IMR-90 (cell line): ENCODE measurements around the gene PKP4. TPM values are rescaled to one million over a fixed set of nuclear protein-coding genes. Genes with fewer than 3 reads are reported as not detected.

Experiments
- ATAC-seq: fragments of 200-7000 bp; cut with Tn5 transposase; 2 replicates; pipeline ENCODE4 v1.9.1; 2020; ENCODE audit warnings: low read depth, mild to moderate bottlenecking, moderate library complexity
- BruUV-seq: library from RNA; stranded (reverse); fragments of 400-500 nt; replicated peaks from 2 replicates; lab custom pipeline; 2021; lab: Mats Ljungman, UMichigan
- CTCF ChIA-PET: fragments of 300-600 bp; formaldehyde crosslinking; extraction: SDS; loops from one replicate; lab custom pipeline; 2021; ENCODE audit warnings: antibody characterized with exemption; lab: Yijun Ruan, JAX
- POLR2A ChIA-PET: fragments of 300-600 bp; sonication (Branson Sonifier 250); formaldehyde crosslinking; loops from one replicate; lab custom pipeline; 2022; ENCODE audit warnings: antibody characterized with exemption; ENCODE audit not compliant: unreplicated experiment; lab: Charles Lee
- DNase-seq: peaks from one replicate; pipeline ENCODE4 v3.0.0; 2013
- H2AFZ ChIP-seq: replicated peaks from 2 replicates; pipeline ENCODE3; 2013; ENCODE audit warnings: low read length, mild to moderate bottlenecking; ENCODE audit not compliant: poor library complexity
- H2AK5ac ChIP-seq: 2 replicates; pipeline ENCODE4 v1.6.1; 2013; ENCODE audit warnings: low read depth, low read length, inconsistent platforms
- H2AK9ac ChIP-seq: replicated peaks from 2 replicates; pipeline ENCODE3; 2013; ENCODE audit warnings: mild to moderate bottlenecking, low read depth, low read length, moderate library complexity; ENCODE audit not compliant: poor library complexity
- H2BK120ac ChIP-seq: 2 replicates; pipeline ENCODE4 v1.6.1; 2013; ENCODE audit warnings: low read depth, low read length, inconsistent platforms
- H2BK15ac ChIP-seq: 3 replicates; pipeline ENCODE4 v1.6.1; 2013; ENCODE audit warnings: low read depth, low read length, inconsistent platforms
- H2BK20ac ChIP-seq: 2 replicates; pipeline ENCODE4 v1.6.1; 2013; ENCODE audit warnings: low read depth, mild to moderate bottlenecking, inconsistent platforms, low read length, moderate library complexity
- H2BK5ac ChIP-seq: 2 replicates; pipeline ENCODE4 v1.6.1; 2013; ENCODE audit warnings: mild to moderate bottlenecking, low read depth, low read length, inconsistent platforms; ENCODE audit not compliant: poor library complexity, severe bottlenecking
- H3K14ac ChIP-seq: replicated peaks from 2 replicates; pipeline ENCODE4 v1.6.1; 2013; ENCODE audit warnings: low read depth, low read length, inconsistent platforms
- H3K18ac ChIP-seq: 2 replicates; pipeline ENCODE4 v1.6.1; 2013; ENCODE audit warnings: low read depth, low read length, control low read depth
- H3K23ac ChIP-seq: 2 replicates; pipeline ENCODE4 v1.6.1; 2013; ENCODE audit warnings: low read depth, low read length, inconsistent platforms
- H3K27ac ChIP-seq: 2 replicates; pipeline ENCODE4 v1.5.1; 2013; ENCODE audit warnings: mild to moderate bottlenecking, control low read depth, low read length; ENCODE audit not compliant: insufficient read depth
- H3K27me3 ChIP-seq: 2 replicates; pipeline ENCODE4 v1.6.1; 2013; ENCODE audit warnings: low read length; ENCODE audit not compliant: control insufficient read depth, insufficient read depth
- H3K36me3 ChIP-seq: 2 replicates; pipeline ENCODE4 v1.6.1; 2013; ENCODE audit warnings: low read length, mixed read lengths; ENCODE audit not compliant: control insufficient read depth, insufficient read depth
- H3K4ac ChIP-seq: 2 replicates; pipeline ENCODE4 v1.6.1; 2013; ENCODE audit warnings: low read depth, low read length, inconsistent platforms
- H3K4me1 ChIP-seq: 2 replicates; pipeline ENCODE4 v1.6.1; 2013; ENCODE audit warnings: low read length, mixed read lengths; ENCODE audit not compliant: control insufficient read depth, insufficient read depth
- H3K4me2 ChIP-seq: 2 replicates; pipeline ENCODE4 v1.6.1; 2013; ENCODE audit warnings: low read depth, mild to moderate bottlenecking, control low read depth, low read length, moderate library complexity
- H3K4me3 ChIP-seq: 2 replicates; pipeline ENCODE4 v1.5.1; 2013; ENCODE audit warnings: low read depth, mild to moderate bottlenecking, control low read depth, low read length, moderate library complexity; ENCODE audit not compliant: insufficient read depth
- H3K56ac ChIP-seq: 2 replicates; pipeline ENCODE4 v1.6.1; 2013; ENCODE audit warnings: low read length, inconsistent platforms; ENCODE audit not compliant: insufficient read depth; ENCODE audit errors: extremely low read depth
- H3K79me1 ChIP-seq, 2 experiments: 2 replicates each; pipeline ENCODE4 v1.6.1; 2013; ENCODE audit warnings: low read length in 2 of 2, inconsistent platforms in 1 of 2, low read depth in 1 of 2
- H3K9ac ChIP-seq: 2 replicates; pipeline ENCODE4 v1.6.1; 2013; ENCODE audit warnings: low read depth, low read length, control low read depth
- H3K9me1 ChIP-seq: 2 replicates; pipeline ENCODE4 v1.6.1; 2013; ENCODE audit warnings: low read length, inconsistent platforms; ENCODE audit not compliant: insufficient read depth
- H3K9me3 ChIP-seq: 2 replicates; pipeline ENCODE4 v1.6.1; 2013; ENCODE audit warnings: low read length; ENCODE audit not compliant: control insufficient read depth, insufficient read depth
- H4K20me1 ChIP-seq: 2 replicates; pipeline ENCODE4 v1.6.1; 2013; ENCODE audit warnings: low read length, inconsistent platforms; ENCODE audit not compliant: insufficient read depth
- H4K5ac ChIP-seq: 2 replicates; pipeline ENCODE4 v1.6.1; 2013; ENCODE audit warnings: mild to moderate bottlenecking, low read depth, low read length, control low read depth
- H4K8ac ChIP-seq, 2 experiments: 2 replicates each; pipeline ENCODE4 v1.6.1; 2013; ENCODE audit warnings: low read depth in 2 of 2, low read length in 2 of 2, control low read depth in 1 of 2, inconsistent platforms in 1 of 2
- H4K91ac ChIP-seq: 2 replicates; pipeline ENCODE4 v1.6.1; 2013; ENCODE audit warnings: low read depth, low read length, inconsistent platforms; ENCODE audit not compliant: insufficient read depth
- BHLHE40 ChIP-seq: fragments of 150-350 bp; IDR thresholded peaks from 2 replicates; pipeline ENCODE4 v1.6.1; 2016; ENCODE audit warnings: mild to moderate bottlenecking, low read depth, low read length
- CEBPB ChIP-seq: IDR thresholded peaks from 2 replicates; pipeline ENCODE4 v1.6.1; 2012; ENCODE audit warnings: low read depth, low read length, improper control_type of control experiment
- CHD1 ChIP-seq: IDR thresholded peaks from 2 replicates; pipeline ENCODE4 v1.6.1; 2012; ENCODE audit warnings: low read depth, low read length, improper control_type of control experiment
- ELK1 ChIP-seq: fragments of 150-350 bp; IDR thresholded peaks from 2 replicates; pipeline ENCODE4 v1.6.1; 2016; ENCODE audit warnings: low read depth, mild to moderate bottlenecking, low read length, moderate library complexity, borderline replicate concordance
- FOS ChIP-seq: fragments of 150-350 bp; IDR thresholded peaks from 2 replicates; pipeline ENCODE4 v1.6.1; 2016; ENCODE audit warnings: low read depth, low read length
- MAFK ChIP-seq: IDR thresholded peaks from 2 replicates; pipeline ENCODE4 v1.6.1; 2012; ENCODE audit warnings: low read depth, low read length, improper control_type of control experiment
- MAZ ChIP-seq: IDR thresholded peaks from 2 replicates; pipeline ENCODE4 v1.6.1; 2012; ENCODE audit warnings: low read depth, mild to moderate bottlenecking, low read length, improper control_type of control experiment, moderate library complexity, borderline replicate concordance
- MXI1 ChIP-seq: IDR thresholded peaks from 2 replicates; pipeline ENCODE4 v1.6.1; 2012; ENCODE audit warnings: low read depth, mild to moderate bottlenecking, low read length, moderate library complexity, borderline replicate concordance
- NFE2L2 ChIP-seq: fragments of 150-350 bp; IDR thresholded peaks from 2 replicates; pipeline ENCODE4 v1.6.1; 2016; ENCODE audit warnings: low read depth, mild to moderate bottlenecking, low read length
- POLR2A ChIP-seq: IDR thresholded peaks from 2 replicates; pipeline ENCODE4 v1.6.1; 2012; ENCODE audit warnings: mild to moderate bottlenecking, low read depth, low read length
- RAD21 ChIP-seq: IDR thresholded peaks from 2 replicates; pipeline ENCODE4 v1.6.1; 2012; ENCODE audit warnings: low read length, improper control_type of control experiment
- RCOR1 ChIP-seq: IDR thresholded peaks from 2 replicates; pipeline ENCODE4 v1.6.1; 2012; ENCODE audit warnings: mild to moderate bottlenecking, low read length, improper control_type of control experiment; ENCODE audit not compliant: insufficient replicate concordance
- RFX5 ChIP-seq: IDR thresholded peaks from 2 replicates; pipeline ENCODE4 v1.8.0; 2012; ENCODE audit warnings: low read depth, mild to moderate bottlenecking, low read length, moderate library complexity
- SMC3 ChIP-seq: fragments of 150-350 bp; IDR thresholded peaks from 2 replicates; pipeline ENCODE4 v1.6.1; 2016; ENCODE audit warnings: low read depth, mild to moderate bottlenecking, antibody characterized with exemption, low read length, moderate library complexity
- WGBS, 2 experiments: methylation state at CpG; one replicate each; pipeline versions ENCODE4 v1.1.5 to v1.1.7; 2013; ENCODE audit warnings: missing lambda C conversion rate in 2 of 2; ENCODE audit not compliant: insufficient read length in 1 of 2; ENCODE audit errors: extremely low coverage in 2 of 2; 5-methylcytosine and 5-hydroxymethylcytosine counted together
- dilution Hi-C: fragments of 300-500 bp; cut with HindIII; formaldehyde crosslinking; loops from one replicate; pipeline ENCODE4 v1.14.3; 2018; ENCODE audit warnings: low sequenced_read_pairs; ENCODE audit not compliant: unreplicated experiment
- in situ Hi-C: fragments of 300-500 bp; cut with MboI; formaldehyde crosslinking; loops from 3 replicates; pipeline ENCODE4 v1.14.3; 2019; ENCODE audit warnings: low sequenced_read_pairs, inconsistent platforms, mixed read lengths
- intact Hi-C: fragments of 100-400 bp; cut with micrococcal nuclease; formaldehyde crosslinking; loops from 2 replicates; pipeline ENCODE4 v1.10.0; 2022
- polyA plus RNA-seq, 3 experiments: library from polyadenylated mRNA; depleted of rRNA; stranded (reverse); fragments of >200 nt; gene quantifications; 2 replicates each; pipeline ENCODE4 v1.2.3, GENCODE V29; 2012; ENCODE audit warnings: low replicate concordance in 1 of 3
- total RNA-seq: library from RNA; depleted of rRNA; stranded (reverse); fragments of >200 nt; gene quantifications from 2 replicates; pipeline ENCODE4 v1.2.3, GENCODE V29; 2012
- TF ChIP-seq, protein P1 (sequence below): conservative IDR thresholded peaks from 2 replicates; pipeline ENCODE4 v1.5.1; 2012; ENCODE audit warnings: mild to moderate bottlenecking, low read depth, low read length, improper control_type of control experiment
- TF ChIP-seq, protein P2 (sequence below): fragments of 150-350 bp; IDR thresholded peaks from 2 replicates; pipeline ENCODE4 v1.6.1; 2017; ENCODE audit warnings: mild to moderate bottlenecking, antibody characterized with exemption, low read length, low read depth

PKP4 gene
- total and polyA plus RNA-seq, 2 of the 4 experiments (the other 2 are of a cell fraction) = 20.1 to 37.8 TPM

DNA sequence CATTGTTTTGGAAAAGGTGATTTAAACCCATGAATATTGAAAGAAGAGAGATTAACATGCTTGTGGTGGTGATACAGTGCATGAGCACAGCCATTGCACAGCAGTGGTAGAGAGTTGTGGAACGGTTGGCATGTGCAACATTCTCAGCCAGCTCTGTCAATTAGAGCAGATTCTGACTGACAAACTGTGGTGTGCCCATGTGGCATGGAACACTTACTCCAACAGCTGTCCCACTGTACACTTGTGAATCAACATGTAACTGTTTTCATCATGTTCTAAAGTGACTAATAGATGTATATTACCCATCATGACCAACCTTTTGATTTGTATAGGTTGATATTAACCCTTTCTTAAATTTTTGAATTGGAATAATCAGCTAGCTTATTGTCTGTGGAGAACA is 55.6 kb downstream of the PKP4 start:
- BruUV-seq = no TSS peak
- TF ChIP-seq, protein P1, sequence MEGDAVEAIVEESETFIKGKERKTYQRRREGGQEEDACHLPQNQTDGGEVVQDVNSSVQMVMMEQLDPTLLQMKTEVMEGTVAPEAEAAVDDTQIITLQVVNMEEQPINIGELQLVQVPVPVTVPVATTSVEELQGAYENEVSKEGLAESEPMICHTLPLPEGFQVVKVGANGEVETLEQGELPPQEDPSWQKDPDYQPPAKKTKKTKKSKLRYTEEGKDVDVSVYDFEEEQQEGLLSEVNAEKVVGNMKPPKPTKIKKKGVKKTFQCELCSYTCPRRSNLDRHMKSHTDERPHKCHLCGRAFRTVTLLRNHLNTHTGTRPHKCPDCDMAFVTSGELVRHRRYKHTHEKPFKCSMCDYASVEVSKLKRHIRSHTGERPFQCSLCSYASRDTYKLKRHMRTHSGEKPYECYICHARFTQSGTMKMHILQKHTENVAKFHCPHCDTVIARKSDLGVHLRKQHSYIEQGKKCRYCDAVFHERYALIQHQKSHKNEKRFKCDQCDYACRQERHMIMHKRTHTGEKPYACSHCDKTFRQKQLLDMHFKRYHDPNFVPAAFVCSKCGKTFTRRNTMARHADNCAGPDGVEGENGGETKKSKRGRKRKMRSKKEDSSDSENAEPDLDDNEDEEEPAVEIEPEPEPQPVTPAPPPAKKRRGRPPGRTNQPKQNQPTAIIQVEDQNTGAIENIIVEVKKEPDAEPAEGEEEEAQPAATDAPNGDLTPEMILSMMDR = no peak
- no peak for TF ChIP-seq FOS
- no peak for TF ChIP-seq MAFK
- no peak for TF ChIP-seq RCOR1
- no peak for TF ChIP-seq RAD21
- no peak for TF ChIP-seq CEBPB
- no peak for TF ChIP-seq POLR2A
- no peak for TF ChIP-seq BHLHE40
- no peak for TF ChIP-seq SMC3
- TF ChIP-seq CHD1 = no peak
- TF ChIP-seq MXI1 = no peak
- TF ChIP-seq, protein P2, sequence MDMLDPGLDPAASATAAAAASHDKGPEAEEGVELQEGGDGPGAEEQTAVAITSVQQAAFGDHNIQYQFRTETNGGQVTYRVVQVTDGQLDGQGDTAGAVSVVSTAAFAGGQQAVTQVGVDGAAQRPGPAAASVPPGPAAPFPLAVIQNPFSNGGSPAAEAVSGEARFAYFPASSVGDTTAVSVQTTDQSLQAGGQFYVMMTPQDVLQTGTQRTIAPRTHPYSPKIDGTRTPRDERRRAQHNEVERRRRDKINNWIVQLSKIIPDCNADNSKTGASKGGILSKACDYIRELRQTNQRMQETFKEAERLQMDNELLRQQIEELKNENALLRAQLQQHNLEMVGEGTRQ = no peak
- TF ChIP-seq NFE2L2 = no peak
- TF ChIP-seq RFX5 = no peak
- TF ChIP-seq ELK1 = no peak
- no peak for TF ChIP-seq MAZ
- no CpG with 5 or more reads among the region's 1 CpG for WGBS, 2 experiments
- no peak overlapping the region for H3K4ac ChIP-seq
- H2BK5ac ChIP-seq = no peak overlapping the region
- no peak overlapping the region for H2BK20ac ChIP-seq
- in situ Hi-C loops = no loop called here
- no peaks in the 10 kb centered on the region for H4K20me1 ChIP-seq
- no peaks in the 10 kb centered on the region for H3K9me3 ChIP-seq
- no peak overlapping the region for H4K91ac ChIP-seq
- H3K9ac ChIP-seq = no peak overlapping the region
- ChIA-PET CTCF (no interaction called here), POLR2A (no interaction called here)
- H2BK120ac ChIP-seq = no peak overlapping the region
- no peak overlapping the region for H3K27ac ChIP-seq
- no peak overlapping the region for H3K23ac ChIP-seq
- dilution Hi-C loops = no loop called here
- ATAC-seq (no peak), DNase-seq (no peak)
- H3K27me3 ChIP-seq = no peaks in the 10 kb centered on the region
- H3K4me1 ChIP-seq = 0 out of 2 replicates have a peak, but pooled peaks cover 1% of the 10 kb centered on the region
- no peak overlapping the region for H3K56ac ChIP-seq
- H4K8ac ChIP-seq = no peak overlapping the region
- H2AFZ ChIP-seq = no peak overlapping the region
- peaks cover 9 to 21% of the 10 kb centered on the region in 2 experiments for H3K79me1 ChIP-seq
- no peak overlapping the region for H3K4me3 ChIP-seq
- no peak overlapping the region for H4K5ac ChIP-seq
- H3K14ac ChIP-seq = peak overlapping the region; percentile 44; the same call in 1 of the 2 replicates
- no peak overlapping the region for H2AK9ac ChIP-seq
- H3K4me2 ChIP-seq = no peak overlapping the region
- H3K9me1 ChIP-seq = peaks cover 7% of the 10 kb centered on the region; the same call in 1 of the 2 replicates
- H2BK15ac ChIP-seq = no peak overlapping the region
- no peak overlapping the region for H2AK5ac ChIP-seq
- intact Hi-C loops = no loop called here
- no peaks in the 10 kb centered on the region for H3K36me3 ChIP-seq
- H3K18ac ChIP-seq = no peak overlapping the region
